Activated CD4-positive, alpha-beta memory T cell treated with anti-CD3 and anti-CD28 coated beads for 36 hours (primary cell): ENCODE results near the gene SLC38A8. TPM values are rescaled to one million over a fixed set of nuclear protein-coding genes. Genes with fewer than 3 reads are reported as not detected.

ENCODE experiments used
- CTCF ChIA-PET: fragments of 350-600 bp; sonication (Branson Sonifier 250); formaldehyde crosslinking; loops from one replicate; lab custom pipeline; 2021; ENCODE audit warnings: antibody characterized with exemption, inconsistent platforms; lab: Charles Lee
- POLR2A ChIA-PET: fragments of 350-600 bp; sonication (Branson Sonifier 250); formaldehyde crosslinking; loops from one replicate; lab custom pipeline; 2021; ENCODE audit warnings: antibody characterized with exemption; lab: Charles Lee
- DNase-seq: peaks from one replicate; pipeline ENCODE4 v3.0.0-alpha.2; 2020
- H3K27ac Mint-ChIP-seq: one replicate; pipeline ENCODE4 v1.8.0; 2021; ENCODE audit warnings: mixed read lengths
- H3K27me3 Mint-ChIP-seq: one replicate; pipeline ENCODE4 v1.8.0; 2021; ENCODE audit warnings: mixed read lengths
- H3K36me3 Mint-ChIP-seq: one replicate; pipeline ENCODE4 v1.8.0; 2021; ENCODE audit warnings: mixed read lengths
- H3K4me1 Mint-ChIP-seq: one replicate; pipeline ENCODE4 v1.8.0; 2021; ENCODE audit warnings: low read depth, mixed read lengths
- H3K4me3 Mint-ChIP-seq: one replicate; pipeline ENCODE4 v1.8.0; 2021; ENCODE audit warnings: mild to moderate bottlenecking, mixed read lengths
- H3K9me3 Mint-ChIP-seq: one replicate; pipeline ENCODE4 v1.8.0; 2021; ENCODE audit warnings: mixed read lengths
- intact Hi-C: fragments of 100-400 bp; cut with micrococcal nuclease; formaldehyde crosslinking; loops from one replicate; pipeline ENCODE4 v1.15.1; 2023
- total RNA-seq, 2 experiments: library from RNA; stranded (reverse); gene quantifications; one replicate each; pipeline ENCODE4 v1.2.3, GENCODE V29; 2021

SLC38A8 gene
- total RNA-seq, 2 experiments from 2014 or later, result not detected

DNA sequence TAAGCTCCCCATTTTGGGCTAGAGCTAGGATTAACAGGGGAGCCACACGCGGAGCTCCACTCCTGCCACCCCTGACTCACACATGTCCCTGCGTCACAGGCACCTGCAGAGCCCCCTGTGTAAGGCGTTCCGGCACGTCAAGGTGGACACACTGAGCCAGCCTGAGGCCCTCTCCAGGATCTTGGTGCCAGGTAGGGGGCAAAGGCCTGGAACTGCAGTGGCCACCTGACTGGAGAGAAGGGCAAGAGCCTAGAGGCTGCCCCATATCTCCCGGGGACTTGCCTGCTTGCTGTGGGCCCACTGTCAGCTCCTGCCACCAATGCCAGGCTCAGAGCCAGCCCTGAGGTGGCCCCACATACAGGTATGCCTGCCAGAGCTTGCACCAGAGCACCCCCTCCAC, 40.9 kb downstream of the SLC38A8 start:
- ChIA-PET CTCF (no interaction called here), POLR2A (no interaction called here)
- no peaks in the 10 kb centered on the region for H3K36me3 Mint-ChIP-seq
- peaks cover 2% of the 10 kb centered on the region for H3K27me3 Mint-ChIP-seq
- intact Hi-C loops, result no loop called here
- H3K27ac Mint-ChIP-seq, result no peak overlapping the region
- no peak for DNase-seq
- H3K4me1 Mint-ChIP-seq, result no peaks in the 10 kb centered on the region
- no peak overlapping the region for H3K4me3 Mint-ChIP-seq
- H3K9me3 Mint-ChIP-seq, result no peaks in the 10 kb centered on the region

DNA sequence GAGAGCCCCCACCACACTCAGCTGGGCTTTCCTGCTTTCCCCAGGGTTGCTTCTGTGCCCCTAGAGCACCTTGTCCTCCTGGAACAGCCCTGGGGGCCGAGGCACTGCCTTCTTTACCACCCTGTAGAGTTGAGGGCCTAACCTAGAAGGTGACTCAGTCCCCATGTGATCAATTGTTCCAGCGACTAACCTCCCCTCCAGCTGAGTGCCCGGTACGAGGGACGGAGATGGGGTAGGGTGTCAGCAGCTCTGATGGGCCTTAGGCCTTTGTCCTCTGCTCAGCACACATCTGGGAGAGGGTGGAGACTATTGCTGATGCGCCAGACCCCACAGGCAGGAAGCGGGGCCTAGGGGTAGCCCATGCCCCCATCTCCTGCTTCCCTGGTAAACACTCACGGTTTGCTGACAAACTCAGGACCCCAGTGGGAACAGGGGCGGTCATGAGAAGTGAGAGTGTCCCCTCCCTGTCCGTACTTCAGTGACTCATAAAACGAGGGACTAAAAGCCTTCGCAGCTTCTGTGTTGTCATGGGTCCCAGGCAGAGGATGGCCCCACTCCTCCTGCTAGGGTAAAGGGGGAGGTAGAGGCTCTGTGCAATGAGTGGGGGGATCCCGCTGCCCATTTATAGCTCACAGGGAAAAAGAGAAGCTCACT, 41.5 kb downstream of the SLC38A8 start:
- H3K4me1 Mint-ChIP-seq, result no peaks in the 10 kb centered on the region
- ChIA-PET POLR2A (no interaction called here), CTCF (no interaction called here)
- no peak for DNase-seq
- intact Hi-C loops, result no loop called here
- H3K27ac Mint-ChIP-seq, result no peak overlapping the region
- H3K4me3 Mint-ChIP-seq, result no peak overlapping the region
- no peaks in the 10 kb centered on the region for H3K9me3 Mint-ChIP-seq
- H3K36me3 Mint-ChIP-seq, result no peaks in the 10 kb centered on the region
- peaks cover 5% of the 10 kb centered on the region for H3K27me3 Mint-ChIP-seq

DNA sequence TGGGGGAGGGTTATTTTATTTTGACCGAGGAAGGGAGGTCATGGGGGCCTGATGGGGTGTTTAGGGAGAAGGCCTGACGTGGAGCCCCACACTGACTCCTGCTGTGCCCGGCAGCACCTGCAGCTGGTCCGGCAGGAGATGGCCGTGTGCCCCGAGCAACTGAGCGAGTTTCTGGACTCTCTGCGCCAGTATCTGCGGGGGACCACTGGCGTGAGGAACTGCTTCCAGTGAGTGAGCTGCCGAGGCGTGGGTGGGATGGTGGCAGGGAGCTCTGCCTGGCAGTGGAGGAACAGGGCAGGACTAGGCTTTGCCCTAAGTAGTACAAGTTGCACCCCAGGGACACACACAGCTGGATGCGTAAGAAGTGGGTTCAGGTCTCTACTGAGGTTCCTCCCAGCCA, 44.5 kb downstream of the SLC38A8 start:
- DNase-seq, result no peak
- H3K36me3 Mint-ChIP-seq, result no peaks in the 10 kb centered on the region
- H3K9me3 Mint-ChIP-seq, result no peaks in the 10 kb centered on the region
- CTCF ChIA-PET, result no interaction called here
- POLR2A ChIA-PET, result no interaction called here
- no peak overlapping the region for H3K27ac Mint-ChIP-seq
- intact Hi-C loops, result no loop called here
- H3K4me3 Mint-ChIP-seq, result no peak overlapping the region
- peaks cover 28% of the 10 kb centered on the region for H3K27me3 Mint-ChIP-seq
- no peaks in the 10 kb centered on the region for H3K4me1 Mint-ChIP-seq

DNA sequence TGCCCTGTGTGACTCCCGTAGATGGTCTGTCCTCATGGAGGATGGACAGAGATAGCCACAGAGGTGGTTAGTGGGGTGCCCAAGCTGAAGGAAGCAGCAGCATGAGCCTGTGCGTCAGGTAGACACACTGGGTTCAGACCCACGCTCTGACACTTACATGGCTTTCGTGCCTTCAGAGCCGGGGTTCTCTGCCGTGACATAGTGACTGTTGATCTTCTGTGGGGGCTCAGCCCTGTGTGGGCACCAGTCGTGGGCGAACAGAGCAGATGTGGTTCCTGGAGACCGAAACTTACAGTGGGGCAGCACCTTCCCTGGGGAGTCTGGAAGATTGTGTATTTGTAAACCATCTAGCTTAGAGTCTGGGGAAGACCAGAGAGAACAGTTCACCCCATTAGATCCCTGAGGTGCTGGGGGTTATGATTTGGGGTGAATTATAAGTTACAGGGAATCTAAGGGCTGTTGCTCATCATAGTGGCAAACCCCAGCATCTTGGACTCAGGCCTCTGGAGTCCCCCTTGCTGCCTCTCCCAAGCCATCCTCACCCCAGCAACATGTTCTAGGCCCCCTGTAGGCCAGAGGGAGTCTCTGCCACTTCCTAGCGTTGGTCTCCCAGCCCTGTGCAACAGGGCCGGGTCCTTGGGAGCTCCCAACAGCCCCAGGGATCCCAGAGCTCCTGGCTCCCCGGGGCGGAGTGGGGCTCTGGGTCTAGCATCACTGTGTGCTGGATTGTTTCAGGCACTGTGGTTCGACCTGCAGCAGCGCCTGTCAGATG, 45.9 kb downstream of the SLC38A8 start:
- no peak for DNase-seq
- Mint-ChIP-seq H3K4me1 (no peaks in the 10 kb centered on the region), H3K4me3 (no peak overlapping the region), H3K36me3 (no peaks in the 10 kb centered on the region), H3K27me3 (peaks cover 35% of the 10 kb centered on the region), H3K9me3 (no peaks in the 10 kb centered on the region), H3K27ac (no peak overlapping the region)
- intact Hi-C loops, result no loop called here
- CTCF ChIA-PET, result interaction anchor here (0.9 kb wide), 2 partner anchors 9 to 69 kb away, joined by 3 read pairs; no protein-coding TSS in a partner anchor
- POLR2A ChIA-PET, result interaction anchor here (0.6 kb wide), 1 partner anchor 682 kb away, joined by 3 read pairs; no protein-coding TSS in a partner anchor

DNA sequence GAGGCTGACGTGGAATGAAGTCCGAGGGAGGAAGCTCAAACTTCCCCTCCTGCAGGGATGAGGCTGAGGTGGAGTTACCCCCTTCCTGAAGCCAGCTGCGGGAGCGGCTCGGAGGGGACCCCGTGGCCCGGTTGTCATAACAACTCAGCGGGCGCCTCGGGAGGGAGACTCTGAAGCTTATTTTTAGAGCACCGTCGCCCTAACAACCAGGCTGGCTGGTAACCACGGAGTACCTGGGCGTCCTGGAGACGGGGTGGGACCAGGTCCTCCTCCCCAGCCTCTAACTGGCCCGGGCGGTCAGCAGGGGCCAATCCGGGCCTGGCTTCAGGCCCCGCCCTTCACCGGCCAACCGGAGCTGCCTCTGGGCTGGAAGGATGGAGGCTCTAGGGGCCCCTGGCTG, 46.8 kb downstream of the SLC38A8 start:
- no peak for DNase-seq
- Mint-ChIP-seq H3K27ac (no peak overlapping the region), H3K27me3 (peaks cover 35% of the 10 kb centered on the region), H3K4me1 (no peaks in the 10 kb centered on the region), H3K9me3 (no peaks in the 10 kb centered on the region), H3K4me3 (no peak overlapping the region), H3K36me3 (no peaks in the 10 kb centered on the region)
- intact Hi-C loops, result no loop called here
- ChIA-PET CTCF (interaction anchor here (0.8 to 0.9 kb wide), 2 partner anchors 10 to 70 kb away, joined by 3 read pairs; no protein-coding TSS in a partner anchor), POLR2A (no interaction called here)

DNA sequence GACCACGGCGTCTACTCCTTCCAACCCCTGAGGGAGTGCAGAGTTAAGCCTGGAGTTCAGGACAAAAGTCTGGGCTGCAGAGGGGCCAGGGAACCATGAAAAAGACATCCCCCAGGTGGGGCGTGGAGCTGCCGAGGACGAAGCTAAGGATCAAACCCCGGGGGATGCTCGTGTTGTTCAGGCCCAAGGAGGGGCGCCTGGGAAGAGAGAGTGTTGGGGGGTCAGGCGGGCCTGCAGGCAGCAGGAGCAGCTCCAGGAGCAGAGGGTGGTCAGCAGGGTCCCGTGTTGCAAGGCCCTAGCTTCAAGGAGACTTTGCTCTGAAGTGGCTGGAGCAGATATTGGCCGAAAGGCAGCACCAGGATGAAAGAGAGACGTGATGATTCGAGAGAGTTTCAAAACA, 47.9 kb downstream of the SLC38A8 start:
- H3K27me3 Mint-ChIP-seq, result peaks cover 43% of the 10 kb centered on the region
- no peaks in the 10 kb centered on the region for H3K9me3 Mint-ChIP-seq
- POLR2A ChIA-PET, result no interaction called here
- CTCF ChIA-PET, result no interaction called here
- H3K4me1 Mint-ChIP-seq, result no peaks in the 10 kb centered on the region
- no peak overlapping the region for H3K4me3 Mint-ChIP-seq
- intact Hi-C loops, result no loop called here
- no peak for DNase-seq
- H3K27ac Mint-ChIP-seq, result no peak overlapping the region
- no peaks in the 10 kb centered on the region for H3K36me3 Mint-ChIP-seq

DNA sequence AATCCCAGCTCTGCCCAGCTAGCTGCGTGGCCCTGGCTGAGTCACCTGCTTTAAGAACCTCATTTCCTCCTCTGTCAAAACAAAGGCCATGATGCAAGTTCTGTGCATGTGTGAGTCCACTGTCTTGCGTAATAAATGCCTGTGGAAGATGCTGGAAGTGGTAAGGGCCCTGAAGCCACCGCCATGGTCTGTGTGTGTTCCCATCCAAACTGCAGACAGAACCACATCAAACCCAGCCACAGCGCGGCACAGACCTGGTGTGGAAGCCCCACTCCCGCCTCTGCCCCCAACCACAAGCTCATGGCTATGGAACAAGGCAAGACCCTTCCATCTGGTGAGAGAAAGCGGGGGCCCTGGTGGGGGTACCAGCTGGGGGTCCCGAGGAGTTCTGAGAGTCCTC, 48.5 kb downstream of the SLC38A8 start:
- no peaks in the 10 kb centered on the region for H3K4me1 Mint-ChIP-seq
- no peaks in the 10 kb centered on the region for H3K9me3 Mint-ChIP-seq
- no peak overlapping the region for H3K4me3 Mint-ChIP-seq
- intact Hi-C loops, result no loop called here
- no peak overlapping the region for H3K27ac Mint-ChIP-seq
- ChIA-PET CTCF (no interaction called here), POLR2A (no interaction called here)
- H3K27me3 Mint-ChIP-seq, result peaks cover 46% of the 10 kb centered on the region
- no peaks in the 10 kb centered on the region for H3K36me3 Mint-ChIP-seq
- DNase-seq, result no peak

DNA sequence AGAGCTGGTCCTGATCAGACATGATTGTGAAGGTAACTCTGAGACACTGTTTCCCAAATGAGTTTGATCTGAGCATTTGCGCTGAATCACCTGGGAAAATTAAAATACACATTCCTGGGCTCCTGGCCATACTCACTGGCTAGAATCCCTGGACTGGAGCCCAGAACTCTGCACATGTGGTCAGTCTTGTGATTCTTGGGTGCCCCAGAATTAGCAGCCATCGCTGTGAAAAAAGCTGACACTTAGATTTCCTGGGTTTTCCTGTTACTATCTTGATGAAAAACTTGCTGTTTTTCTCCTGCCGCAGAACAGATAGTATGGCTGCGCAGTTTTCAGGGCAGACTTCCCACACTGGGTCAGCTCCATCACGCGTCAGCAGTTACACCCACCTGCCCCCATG, 50.0 kb downstream of the SLC38A8 start:
- H3K36me3 Mint-ChIP-seq, result no peaks in the 10 kb centered on the region
- H3K27ac Mint-ChIP-seq, result no peak overlapping the region
- CTCF ChIA-PET, result interaction anchor here (0.6 kb wide), 1 partner anchor 36 kb away, joined by 3 read pairs; no protein-coding TSS in a partner anchor
- H3K4me1 Mint-ChIP-seq, result no peaks in the 10 kb centered on the region
- H3K4me3 Mint-ChIP-seq, result no peak overlapping the region
- intact Hi-C loops, result no loop called here
- no peaks in the 10 kb centered on the region for H3K9me3 Mint-ChIP-seq
- DNase-seq, result no peak
- H3K27me3 Mint-ChIP-seq, result peaks cover 48% of the 10 kb centered on the region
- POLR2A ChIA-PET, result interaction anchor here (0.6 kb wide), 1 partner anchor 26 kb away, joined by 3 read pairs; no protein-coding TSS in a partner anchor

DNA sequence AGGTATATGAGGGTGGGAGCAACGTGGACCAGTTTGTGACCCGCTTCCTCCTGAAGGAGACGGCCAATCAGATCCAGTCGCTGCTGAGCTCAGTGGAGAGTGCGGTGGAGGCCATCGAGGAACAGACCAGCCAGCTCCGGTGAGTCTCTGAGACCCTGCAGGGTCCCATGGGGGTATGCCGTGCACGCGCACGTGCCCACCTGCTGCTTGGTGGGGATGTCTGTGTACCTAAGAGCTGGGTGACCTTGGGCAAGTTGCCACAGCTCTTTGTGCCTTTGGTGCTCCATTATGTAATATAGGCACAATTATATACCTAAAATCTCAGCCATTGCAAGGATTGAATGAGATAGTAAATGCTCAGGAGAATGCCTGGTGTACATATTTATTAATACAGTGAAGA, 52.1 kb downstream of the SLC38A8 start:
- no peak overlapping the region for H3K4me3 Mint-ChIP-seq
- intact Hi-C loops, result no loop called here

DNA sequence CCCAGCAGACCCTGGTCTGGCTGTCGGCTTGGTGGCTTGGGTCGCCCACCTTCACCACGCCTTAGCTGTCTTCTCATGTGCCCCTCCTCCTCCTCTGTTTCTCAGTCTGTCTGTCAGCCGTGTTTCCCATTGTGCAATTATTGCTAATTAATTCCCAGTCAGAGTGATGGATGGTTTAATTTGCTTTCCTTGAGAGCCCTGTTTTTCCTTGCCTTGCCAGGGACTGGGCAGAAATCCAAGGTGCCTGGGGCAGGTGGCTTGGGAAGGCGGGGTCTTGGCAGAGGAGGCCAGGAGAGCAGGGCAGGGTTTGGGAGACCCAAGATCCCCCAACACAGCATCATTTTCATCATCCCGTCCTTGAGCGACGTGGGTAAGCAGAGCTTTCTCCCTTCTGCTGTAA, 53.3 kb downstream of the SLC38A8 start:
- Mint-ChIP-seq H3K4me1 (no peaks in the 10 kb centered on the region), H3K27me3 (peaks cover 35% of the 10 kb centered on the region), H3K4me3 (no peak overlapping the region), H3K9me3 (no peaks in the 10 kb centered on the region), H3K27ac (no peak overlapping the region), H3K36me3 (no peaks in the 10 kb centered on the region)
- intact Hi-C loops, result no loop called here
- POLR2A ChIA-PET, result no interaction called here
- CTCF ChIA-PET, result interaction anchor here (1.0 kb wide), 1 partner anchor 198 kb away, joined by 3 read pairs; the partner anchor contains the start of gene TAF1C
- no peak for DNase-seq

More for the DNA sequence above, 52.1 kb downstream of the SLC38A8 start:
- no peaks in the 10 kb centered on the region for H3K36me3 Mint-ChIP-seq
- no peaks in the 10 kb centered on the region for H3K9me3 Mint-ChIP-seq
- ChIA-PET POLR2A (no interaction called here), CTCF (interaction anchor here (0.9 kb wide), 1 partner anchor 73 kb away, joined by 3 read pairs; no protein-coding TSS in a partner anchor)
- no peak overlapping the region for H3K27ac Mint-ChIP-seq
- no peak for DNase-seq
- no peaks in the 10 kb centered on the region for H3K4me1 Mint-ChIP-seq
- H3K27me3 Mint-ChIP-seq, result peaks cover 44% of the 10 kb centered on the region

DNA sequence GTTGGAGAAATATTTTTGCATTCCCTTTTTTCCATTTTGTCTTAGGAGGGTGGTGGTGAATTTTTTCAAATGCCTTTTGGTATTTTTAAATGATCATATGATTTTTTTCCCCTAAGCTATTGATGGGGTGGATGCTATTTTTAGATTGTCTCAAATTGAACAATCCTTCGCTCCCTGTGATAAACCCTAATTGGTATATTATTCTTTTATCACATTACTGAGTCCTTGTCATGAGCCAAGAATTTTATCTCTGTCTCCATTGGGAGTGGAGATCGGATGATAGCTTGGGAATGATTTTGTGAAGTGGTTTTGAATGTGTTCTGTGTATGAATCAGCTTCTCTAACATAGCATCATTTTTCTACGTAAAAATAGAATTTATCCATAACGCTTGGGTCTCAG, 59.1 kb downstream of the SLC38A8 start:
- CTCF ChIA-PET, result no interaction called here
- intact Hi-C loops, result no loop called here

DNA sequence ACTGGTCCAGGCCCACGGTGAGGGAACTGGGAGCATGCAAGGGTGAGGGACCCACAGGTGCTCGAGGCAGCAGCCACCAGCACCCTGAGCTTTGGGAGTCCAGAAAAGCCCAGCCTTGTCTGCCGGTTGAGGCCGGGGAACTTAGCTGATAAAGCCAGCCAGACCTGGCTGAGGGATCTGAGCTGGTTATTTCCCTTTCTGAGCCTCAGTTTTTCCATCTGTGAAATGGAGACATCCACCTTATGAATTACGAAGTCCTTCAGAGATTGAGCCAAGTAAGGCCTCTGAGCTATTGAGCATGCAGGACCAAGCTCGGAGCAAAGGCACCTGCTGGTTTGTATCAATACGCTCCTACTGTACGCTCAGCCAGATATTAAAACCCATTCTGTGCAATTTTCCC, 60.8 kb downstream of the SLC38A8 start:
- H3K4me3 Mint-ChIP-seq, result no peak overlapping the region
- CTCF ChIA-PET, result no interaction called here
- H3K4me1 Mint-ChIP-seq, result no peaks in the 10 kb centered on the region
- intact Hi-C loops, result no loop called here
- no peaks in the 10 kb centered on the region for H3K36me3 Mint-ChIP-seq
- POLR2A ChIA-PET, result no interaction called here
- H3K27ac Mint-ChIP-seq, result no peak overlapping the region
- DNase-seq, result no peak
- peaks cover 1% of the 10 kb centered on the region for H3K27me3 Mint-ChIP-seq
- H3K9me3 Mint-ChIP-seq, result peaks cover 12% of the 10 kb centered on the region

More for the DNA sequence above, 59.1 kb downstream of the SLC38A8 start:
- Mint-ChIP-seq H3K9me3 (peaks cover 6% of the 10 kb centered on the region), H3K4me1 (no peaks in the 10 kb centered on the region), H3K27me3 (peaks cover 3% of the 10 kb centered on the region), H3K27ac (no peak overlapping the region), H3K4me3 (no peak overlapping the region), H3K36me3 (no peaks in the 10 kb centered on the region)
- POLR2A ChIA-PET, result no interaction called here
- no peak for DNase-seq
